Subcutaneous adipose tissue (tissue), 4 donors: Measurements from ENCODE around the gene C6orf89. TPM values are rescaled to one million over a fixed set of nuclear protein-coding genes. Genes with fewer than 3 reads are reported as not detected.

Source experiments
- total RNA-seq, 4 donors: library from RNA; depleted of rRNA; stranded (reverse); fragments of >200 nt; gene quantifications; one replicate each; pipeline ENCODE4 v1.1.0, GENCODE V29; 2016
- TF ChIP-seq, protein P1 (sequence below): fragments of 450-650 bp; IDR thresholded peaks from one replicate; pipeline ENCODE4 v1.5.1; 2016; ENCODE audit warnings: low read depth, mild to moderate bottlenecking, control low read depth, antibody characterized with exemption, moderate library complexity

C6orf89 gene
- total RNA-seq, 4 donors from 2014 or later, result 36.2 to 49.5 (median 44.2) TPM

DNA sequence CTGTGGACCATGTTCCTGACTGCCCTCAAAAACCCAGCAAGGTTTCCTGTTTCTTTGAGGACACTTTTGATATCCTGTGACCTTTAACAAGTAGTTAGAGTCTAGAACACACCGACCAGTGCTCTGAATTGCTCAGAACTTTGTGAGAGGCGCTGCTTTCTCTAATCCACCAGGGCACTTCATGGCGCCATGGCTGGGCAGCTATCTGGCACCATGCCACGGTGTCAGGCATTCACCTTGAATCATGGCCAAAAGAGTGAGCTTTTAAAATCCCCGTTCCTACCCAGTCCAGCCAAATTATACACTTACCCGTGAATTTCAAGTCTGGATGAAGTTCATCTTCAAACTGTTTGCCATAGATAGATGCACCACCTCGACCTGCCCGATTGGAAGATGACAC lies 29.5 kb upstream of the C6orf89 start:
- TF ChIP-seq, protein P1, sequence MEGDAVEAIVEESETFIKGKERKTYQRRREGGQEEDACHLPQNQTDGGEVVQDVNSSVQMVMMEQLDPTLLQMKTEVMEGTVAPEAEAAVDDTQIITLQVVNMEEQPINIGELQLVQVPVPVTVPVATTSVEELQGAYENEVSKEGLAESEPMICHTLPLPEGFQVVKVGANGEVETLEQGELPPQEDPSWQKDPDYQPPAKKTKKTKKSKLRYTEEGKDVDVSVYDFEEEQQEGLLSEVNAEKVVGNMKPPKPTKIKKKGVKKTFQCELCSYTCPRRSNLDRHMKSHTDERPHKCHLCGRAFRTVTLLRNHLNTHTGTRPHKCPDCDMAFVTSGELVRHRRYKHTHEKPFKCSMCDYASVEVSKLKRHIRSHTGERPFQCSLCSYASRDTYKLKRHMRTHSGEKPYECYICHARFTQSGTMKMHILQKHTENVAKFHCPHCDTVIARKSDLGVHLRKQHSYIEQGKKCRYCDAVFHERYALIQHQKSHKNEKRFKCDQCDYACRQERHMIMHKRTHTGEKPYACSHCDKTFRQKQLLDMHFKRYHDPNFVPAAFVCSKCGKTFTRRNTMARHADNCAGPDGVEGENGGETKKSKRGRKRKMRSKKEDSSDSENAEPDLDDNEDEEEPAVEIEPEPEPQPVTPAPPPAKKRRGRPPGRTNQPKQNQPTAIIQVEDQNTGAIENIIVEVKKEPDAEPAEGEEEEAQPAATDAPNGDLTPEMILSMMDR, result no peak

DNA sequence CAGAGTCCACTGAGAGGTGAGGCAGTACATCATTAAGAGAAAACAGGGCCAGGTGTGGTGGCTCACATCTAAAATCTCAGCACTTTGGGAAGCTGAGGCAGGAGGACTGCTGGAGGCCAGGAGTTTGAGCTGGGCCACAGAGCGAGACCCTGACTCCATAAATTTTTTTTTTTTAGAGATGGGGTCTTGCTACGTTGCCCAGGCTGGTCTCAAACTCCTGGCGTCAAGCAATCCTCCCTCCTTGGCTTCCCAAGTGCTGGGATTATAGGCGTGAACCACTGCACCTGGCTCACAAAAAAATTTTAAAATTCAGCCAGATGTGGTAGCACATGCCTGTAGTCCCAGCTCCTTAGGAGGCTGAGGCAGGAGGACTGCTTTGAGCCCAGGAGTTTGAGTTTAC lies 28.4 kb upstream of the C6orf89 start:
- TF ChIP-seq, protein P1, result no peak

DNA sequence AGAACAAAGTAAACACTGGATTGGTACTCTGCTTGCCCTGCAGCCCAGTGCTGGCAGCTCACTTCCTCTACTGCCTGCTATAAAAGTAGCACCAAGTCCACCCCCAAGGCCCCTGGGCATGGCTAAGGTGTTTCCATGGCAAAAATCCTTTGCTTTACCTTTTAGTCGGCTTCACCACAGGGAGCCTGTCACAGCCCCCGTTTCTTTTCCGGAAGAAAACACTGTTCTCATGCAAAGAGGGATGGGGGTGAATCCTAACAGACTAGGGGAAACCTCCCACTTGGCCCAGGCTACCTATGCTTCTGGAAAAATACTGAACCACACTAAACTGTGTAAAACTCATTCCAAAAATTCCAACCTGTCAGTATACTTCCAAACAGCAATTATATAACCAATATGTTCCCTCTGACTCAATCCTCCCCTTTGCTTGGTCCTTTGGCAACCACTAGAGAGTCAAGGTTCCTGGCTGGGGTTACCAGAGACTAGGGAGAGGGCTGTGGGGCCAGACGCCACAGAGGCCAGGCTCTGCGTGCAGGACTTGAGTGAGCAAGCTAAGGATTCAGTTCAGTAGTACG lies 27.3 kb upstream of the C6orf89 start:
- TF ChIP-seq, protein P1, result no peak

DNA sequence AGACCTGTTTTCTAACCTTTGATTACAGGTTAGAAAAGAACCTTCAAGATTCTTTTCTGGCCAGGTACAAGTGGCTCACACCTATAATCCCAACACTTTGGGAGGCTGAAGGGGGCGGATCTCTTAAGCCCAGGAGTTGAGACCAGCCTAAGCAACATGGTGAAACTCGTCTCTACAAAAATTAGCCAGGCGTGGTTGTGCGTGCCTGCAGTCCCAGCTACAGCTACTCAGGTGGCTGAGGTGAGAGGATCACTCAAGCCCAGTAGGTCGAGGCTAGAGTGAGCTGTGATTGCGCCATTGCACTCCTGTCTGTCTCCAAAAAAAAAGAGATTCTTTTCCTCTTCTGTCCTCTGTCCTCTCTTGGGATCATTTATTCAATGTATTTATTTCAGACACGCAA lies 25.6 kb upstream of the C6orf89 start:
- TF ChIP-seq, protein P1, result no peak

DNA sequence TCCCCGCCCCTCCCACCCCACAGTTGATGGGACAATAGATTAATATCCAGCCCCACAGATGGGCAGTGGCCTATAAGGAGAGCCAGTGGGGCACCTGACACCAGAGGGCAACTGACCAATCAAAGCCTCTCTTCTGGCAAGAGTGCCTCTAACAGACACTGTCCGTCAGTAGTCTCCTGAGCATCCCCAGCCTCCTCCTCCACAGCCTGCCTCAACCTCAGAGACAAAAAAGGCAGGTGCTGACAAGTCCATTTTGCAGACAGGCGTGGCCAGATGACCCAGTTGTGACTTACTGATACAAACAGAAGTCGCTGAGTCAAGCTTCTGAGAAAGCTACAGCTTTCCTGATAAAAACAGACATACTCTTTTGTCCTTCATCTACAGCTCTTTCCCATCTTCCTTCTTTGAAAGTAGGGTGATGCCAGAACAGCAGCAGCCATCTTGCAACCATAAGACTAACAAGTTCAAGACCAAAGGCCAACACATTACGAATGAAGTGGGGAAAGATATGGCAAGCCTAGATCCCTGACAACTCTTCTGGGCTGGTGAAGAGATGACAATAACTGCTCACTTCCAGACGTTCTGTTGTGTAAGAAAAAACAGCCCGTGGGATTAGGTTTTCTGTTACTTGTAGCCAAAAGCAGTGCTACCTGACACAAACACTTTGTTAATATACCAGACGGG lies 23.4 kb upstream of the C6orf89 start:
- TF ChIP-seq, protein P1, result no peak

DNA sequence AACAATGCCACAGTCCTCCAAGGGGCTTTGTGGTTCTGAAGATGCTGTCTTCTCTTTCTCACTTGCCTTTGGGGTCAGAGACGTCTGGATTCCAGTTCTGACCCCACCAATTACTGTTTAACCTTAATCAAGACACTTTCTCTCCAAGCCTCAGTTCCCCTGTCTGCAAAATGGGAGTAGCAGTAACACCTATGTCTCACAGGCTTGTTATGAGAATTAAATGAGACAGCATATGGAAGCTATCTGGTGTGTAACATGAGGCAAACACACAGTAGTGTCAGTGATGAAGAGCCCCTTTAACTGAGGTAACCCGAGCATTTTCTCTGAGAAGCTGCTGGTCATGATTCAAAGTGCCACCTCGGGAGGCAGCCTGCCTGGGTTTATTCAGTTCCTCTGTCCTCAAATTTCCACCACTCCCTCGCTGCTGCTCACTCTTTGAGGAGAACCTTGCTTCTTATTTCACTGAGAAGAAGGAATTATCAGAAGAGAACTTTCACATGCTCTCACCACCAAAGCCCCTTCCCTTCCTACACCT lies 22.8 kb upstream of the C6orf89 start:
- TF ChIP-seq, protein P1, result no peak

DNA sequence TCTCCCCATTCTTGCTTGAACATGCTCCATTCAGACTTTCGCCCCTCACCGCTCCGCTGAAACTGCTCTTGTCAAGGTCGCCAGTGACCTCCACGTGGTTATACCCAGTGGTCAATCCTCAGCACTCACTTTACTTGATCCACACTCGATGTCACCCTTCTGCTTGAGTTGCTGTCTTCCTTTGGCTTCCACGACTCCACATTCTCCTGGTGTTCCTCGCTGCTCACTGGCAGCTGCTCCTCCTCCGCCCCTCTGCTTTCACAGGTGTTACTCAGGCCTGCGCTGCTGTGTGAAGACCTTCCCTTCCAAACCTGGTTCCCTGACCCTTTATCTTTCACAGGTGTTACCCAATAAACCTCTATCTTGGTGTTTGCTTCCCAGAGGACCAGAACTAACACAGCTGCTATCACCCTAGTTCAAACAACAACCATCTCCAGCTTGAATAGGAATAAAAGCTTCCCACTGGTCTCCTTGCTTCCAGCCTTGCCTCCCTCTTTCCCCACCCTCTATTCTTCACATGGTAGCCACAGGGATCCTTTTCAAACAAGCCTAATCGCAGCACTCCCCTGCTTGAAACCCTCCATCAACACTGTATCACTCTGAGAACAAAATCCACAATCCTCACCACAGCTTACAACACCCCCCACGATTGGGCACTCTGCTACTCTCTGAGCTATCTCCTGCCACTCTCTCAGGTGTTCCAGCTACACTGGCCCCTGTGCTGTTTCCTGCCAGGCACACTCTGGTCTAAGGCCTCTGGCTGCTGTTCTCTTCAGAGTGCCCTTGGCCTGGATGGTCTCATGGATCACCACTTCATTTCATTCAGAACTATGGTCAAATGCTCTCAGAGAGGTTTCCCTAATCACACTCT lies 21.8 kb upstream of the C6orf89 start:
- TF ChIP-seq, protein P1, result no peak
